Islet of Langerhans (tissue), 1 donor: ENCODE data around the gene GSTA4.

Experiments used
- FAIRE-seq: peaks from one replicate; lab custom pipeline; 2011; peaks lifted over from hg19 to GRCh38; lab: Jason Lieb, UNC

Gene GSTA4

GRCh38 chr6:52995089-52995912 lies at the start of gene GSTA4:
TSS of gene GSTA4 (minus strand) at chr6:52995284. CDS start at chr6:52994243, 1,041 bp downstream.
- FAIRE-seq: peak; percentile 81

GRCh38 chr6:53044572-53044971 lies 49.5 kb upstream of the GSTA4 start:
- no peak for FAIRE-seq

GRCh38 chr6:53044071-53044470 lies 49.0 kb upstream of the GSTA4 start:
- FAIRE-seq: peak; percentile 58

- no peak for FAIRE-seq
These were observed 48.5 kb upstream of the GSTA4 start for GRCh38 chr6:53043581-53043980.

- peak; percentile 99 for FAIRE-seq
These were observed 47.0 kb upstream of the GSTA4 start for GRCh38 chr6:53042112-53042511.

- no peak for FAIRE-seq
These were observed 46.3 kb upstream of the GSTA4 start for GRCh38 chr6:53041356-53041755.

GRCh38 chr6:53038596-53038995 lies 43.5 kb upstream of the GSTA4 start:
- FAIRE-seq: no peak

GRCh38 chr6:53038141-53038540 lies 43.1 kb upstream of the GSTA4 start:
- no peak for FAIRE-seq

GRCh38 chr6:53035549-53036213 lies 40.6 kb upstream of the GSTA4 start:
- no peak for FAIRE-seq

GRCh38 chr6:53033764-53034163 lies 38.7 kb upstream of the GSTA4 start:
- FAIRE-seq: no peak

- no peak for FAIRE-seq
These were observed 37.8 kb upstream of the GSTA4 start for GRCh38 chr6:53032849-53033248.

GRCh38 chr6:53031281-53031680 lies 36.2 kb upstream of the GSTA4 start:
- FAIRE-seq: peak; percentile 81

GRCh38 chr6:53029761-53030160 lies 34.7 kb upstream of the GSTA4 start:
- no peak for FAIRE-seq

GRCh38 chr6:53029257-53029656 lies 34.2 kb upstream of the GSTA4 start:
- no peak for FAIRE-seq

- no peak for FAIRE-seq
These were observed 33.4 kb upstream of the GSTA4 start for GRCh38 chr6:53028467-53028866.

GRCh38 chr6:53027131-53027718 lies 32.1 kb upstream of the GSTA4 start:
- FAIRE-seq: no peak

GRCh38 chr6:53026526-53026925 lies 31.4 kb upstream of the GSTA4 start:
- FAIRE-seq: no peak

- no peak for FAIRE-seq
These were observed 28.2 kb upstream of the GSTA4 start for GRCh38 chr6:53023323-53023722.

- no peak for FAIRE-seq
These were observed 25.1 kb upstream of the GSTA4 start for GRCh38 chr6:53020005-53020744.

- FAIRE-seq: no peak
These were observed 23.4 kb upstream of the GSTA4 start for GRCh38 chr6:53018446-53018845.

- no peak for FAIRE-seq
These were observed 20.4 kb upstream of the GSTA4 start for GRCh38 chr6:53015486-53015885.

- FAIRE-seq: no peak
These were observed 19.7 kb upstream of the GSTA4 start for GRCh38 chr6:53014744-53015143.

GRCh38 chr6:53014063-53014462 lies 19.0 kb upstream of the GSTA4 start:
- FAIRE-seq: no peak
